HG02884 (cell line): Measurements from ENCODE around the gene OVCA2.

Experiments
- ATAC-seq: cut with Tn5 transposase; IDR thresholded peaks from one replicate; pipeline ENCODE4 v1.9.1; 2021; ENCODE audit warnings: mild to moderate bottlenecking, moderate library complexity; ENCODE audit not compliant: unreplicated experiment

OVCA2 gene

DNA sequence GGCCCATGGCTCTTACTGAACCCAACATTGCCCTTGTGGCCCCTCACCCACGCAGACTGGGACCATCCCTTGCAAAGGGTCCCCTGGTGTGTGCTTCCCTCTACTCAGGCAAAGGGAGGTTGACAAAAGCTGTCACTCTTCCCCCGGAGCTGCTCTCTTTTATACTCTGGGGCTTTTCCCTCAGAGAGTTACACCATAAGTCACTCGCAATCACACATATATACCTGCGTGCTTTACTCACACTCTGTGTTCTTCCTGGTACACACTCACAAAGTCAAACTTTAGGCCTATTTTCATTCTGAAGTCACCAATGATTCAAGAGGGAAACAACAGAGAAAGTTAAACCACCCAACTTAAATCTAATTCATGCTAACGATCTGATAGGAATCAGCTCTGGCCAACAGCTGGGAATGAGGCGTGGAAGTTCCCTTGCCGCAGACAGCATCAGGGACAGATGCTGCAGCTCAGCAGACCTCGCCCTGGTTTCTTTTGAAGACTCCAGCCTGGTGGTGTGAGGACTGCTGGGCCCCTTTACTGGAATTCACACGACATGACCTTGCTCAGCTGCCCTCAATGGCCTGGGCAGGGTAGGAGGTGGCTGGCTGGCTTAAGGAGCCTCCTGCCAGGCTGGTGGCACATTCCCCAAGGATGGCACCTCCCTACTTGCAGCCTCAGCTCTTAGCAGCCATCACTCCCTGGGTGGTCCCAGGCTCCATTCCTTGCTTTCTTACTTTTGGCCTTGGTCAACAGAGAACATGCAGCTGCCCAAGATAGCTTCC, 40.4 kb downstream of the OVCA2 start:
- no peak for ATAC-seq

DNA sequence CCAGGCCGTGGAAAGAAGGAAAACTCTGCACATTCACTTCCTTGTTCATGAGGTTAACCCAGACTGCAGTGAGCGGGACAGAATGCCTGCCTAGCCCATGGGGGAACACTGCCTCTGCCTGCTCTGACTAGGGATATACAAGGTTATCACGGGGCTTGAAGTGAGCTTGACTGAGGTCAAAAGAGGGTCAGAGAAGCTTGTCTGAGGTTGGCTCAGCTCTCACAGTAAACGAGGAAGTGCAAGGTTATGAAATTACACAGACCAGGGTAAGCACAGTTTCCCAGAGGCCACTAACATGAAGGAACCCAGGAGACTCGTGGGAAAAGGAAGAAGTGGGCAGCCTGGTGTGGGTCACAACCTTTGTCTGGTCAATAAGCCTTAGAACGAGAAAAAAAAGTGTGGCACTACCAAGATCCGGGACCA, 41.8 kb downstream of the OVCA2 start:
- no peak for ATAC-seq

DNA sequence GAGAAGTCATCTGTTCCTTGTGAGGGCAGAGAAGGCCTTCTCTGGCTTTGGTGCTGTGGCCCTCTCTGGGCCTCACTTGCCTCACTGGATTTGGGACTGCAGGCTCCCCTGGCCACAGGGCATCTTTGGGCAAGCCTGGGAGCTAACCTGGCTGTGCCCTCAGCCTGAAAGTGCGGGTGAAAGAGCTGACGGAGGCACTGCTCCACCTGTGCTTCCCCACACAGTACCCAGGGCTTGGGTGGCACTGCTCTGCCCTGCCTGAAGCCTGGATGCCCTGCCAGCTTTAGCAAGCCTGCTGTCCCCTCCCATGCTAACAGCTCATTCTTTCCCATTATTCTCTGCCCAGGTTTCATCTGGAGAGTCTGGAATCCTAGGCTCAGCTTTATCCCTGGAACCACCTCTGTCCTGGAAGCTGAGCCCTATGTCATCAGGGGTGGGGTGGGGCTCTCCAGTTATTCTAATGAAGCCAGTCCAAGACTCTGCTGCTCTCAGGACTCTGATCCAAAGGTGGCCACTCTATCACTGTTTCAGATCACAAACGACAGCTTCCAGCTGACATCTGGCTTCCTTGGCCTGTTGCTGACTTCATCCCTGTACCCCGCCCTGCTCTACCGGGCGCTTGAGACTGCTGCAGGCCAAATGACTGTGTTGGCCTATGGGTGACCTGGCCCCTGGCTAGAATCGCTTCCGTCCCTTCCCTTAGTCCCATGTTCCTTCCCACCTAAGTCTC, 42.4 kb downstream of the OVCA2 start:
- no peak for ATAC-seq

DNA sequence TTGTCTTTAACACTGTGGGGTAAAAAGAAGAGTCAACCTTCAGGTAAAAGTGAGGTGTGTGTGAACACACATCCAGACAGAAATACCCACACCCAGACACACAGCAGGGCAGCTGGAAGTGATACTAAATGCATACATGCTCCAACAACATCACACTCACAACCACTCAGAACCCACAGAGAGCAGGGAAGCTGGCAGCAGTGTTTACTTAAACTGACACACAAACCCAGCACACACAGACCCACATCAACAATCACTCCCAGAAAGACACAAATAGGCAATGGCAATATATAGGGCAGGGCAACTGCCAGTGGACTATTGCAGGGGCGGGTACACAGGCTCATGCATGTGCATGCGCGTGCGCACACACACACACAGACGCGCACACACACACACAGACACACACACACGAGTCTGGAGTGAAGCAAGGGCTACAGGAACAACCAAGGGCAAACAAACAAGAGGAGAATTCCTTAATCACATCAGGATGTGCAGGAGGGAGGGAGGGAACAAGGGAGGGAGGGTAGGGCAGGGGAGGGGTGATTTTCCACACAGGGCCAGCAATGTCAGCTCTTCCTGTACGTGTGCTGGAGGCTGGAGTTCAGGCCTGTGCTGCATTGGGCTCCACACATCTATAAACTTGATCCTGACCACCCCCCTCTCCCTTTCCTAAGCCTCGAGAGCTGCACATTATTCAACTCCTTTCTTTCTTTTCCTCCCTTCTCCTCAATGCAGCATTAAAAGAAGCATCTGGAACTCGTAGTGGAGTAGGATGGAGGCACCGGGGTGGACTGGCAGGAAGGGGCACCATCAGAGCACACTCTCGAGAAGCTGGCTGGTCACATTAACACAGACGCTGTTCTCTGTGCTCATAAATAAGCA, 43.2 kb downstream of the OVCA2 start:
- no peak for ATAC-seq

DNA sequence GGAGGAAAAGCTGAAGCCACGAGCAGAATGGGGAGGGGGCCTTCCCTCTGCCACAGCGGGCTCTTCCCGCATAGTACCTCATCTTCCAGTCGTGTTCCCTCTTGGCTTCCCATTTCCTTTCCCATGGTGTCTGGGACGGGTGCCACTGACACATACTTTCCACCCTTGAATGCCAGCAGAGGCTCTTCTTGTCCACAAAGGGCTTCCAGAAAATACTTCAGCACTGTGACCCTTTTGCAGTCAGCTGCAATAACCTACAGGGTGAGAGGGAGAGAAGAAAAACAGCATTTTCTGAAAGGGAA, 43.8 kb downstream of the OVCA2 start:
- no peak for ATAC-seq

- no peak for ATAC-seq
Measured at GRCh38 chr17:2086306-2086705, 44.5 kb downstream of the OVCA2 start.

DNA sequence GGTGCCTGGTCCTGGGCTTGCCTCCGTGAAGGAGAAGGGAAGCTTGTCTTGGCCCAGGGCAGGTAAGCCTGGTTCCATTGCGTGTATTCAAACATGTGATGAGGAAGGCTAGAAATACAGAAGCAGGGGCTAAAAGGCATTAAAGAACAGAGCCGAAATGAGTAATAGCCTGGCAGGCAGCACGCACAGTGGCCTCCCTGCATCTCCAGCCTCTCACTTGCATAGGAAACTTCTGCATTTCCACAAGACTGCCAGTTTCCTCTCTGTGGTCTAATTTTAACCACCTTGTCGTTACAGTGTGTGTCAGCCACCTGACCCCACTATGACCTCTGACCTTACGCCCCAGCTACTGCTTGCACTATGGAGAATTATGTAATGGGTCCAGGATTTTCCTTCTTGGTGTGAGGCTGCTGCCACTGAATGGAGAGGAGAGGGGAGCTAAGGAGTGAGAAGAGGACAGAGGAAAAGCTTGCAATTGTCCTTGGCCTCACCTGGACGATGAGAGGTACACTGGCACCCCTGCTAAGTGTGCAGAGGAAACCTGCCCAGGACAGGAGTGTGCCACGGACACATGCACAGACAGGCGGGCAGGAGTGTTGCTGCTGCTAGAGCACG, 45.9 kb downstream of the OVCA2 start:
- ATAC-seq, result no peak

GRCh38 chr17:2089021-2089422, 47.2 kb downstream of the OVCA2 start:
- peak; percentile 27 for ATAC-seq

DNA sequence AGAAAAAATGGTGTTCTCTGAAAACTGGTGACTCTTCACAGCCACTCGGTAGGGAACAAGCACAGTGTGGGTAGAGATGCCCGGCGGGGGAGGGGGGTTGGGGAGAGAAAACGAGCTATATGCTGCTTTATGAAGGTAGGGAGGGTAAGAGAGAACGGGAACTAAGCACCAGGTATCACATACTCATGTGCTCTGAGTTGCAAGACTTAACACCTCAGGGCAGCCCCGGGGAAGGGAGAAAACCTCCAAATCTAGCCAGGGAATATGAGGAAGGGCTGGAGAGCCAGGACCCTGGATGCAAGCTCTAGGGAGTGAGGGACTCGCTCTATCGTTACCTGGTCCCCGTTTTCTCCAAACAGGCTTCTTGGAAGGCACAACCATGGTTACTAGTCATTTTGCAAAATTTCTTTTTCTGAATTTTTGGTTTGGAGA, 48.4 kb downstream of the OVCA2 start:
- ATAC-seq, result no peak

DNA sequence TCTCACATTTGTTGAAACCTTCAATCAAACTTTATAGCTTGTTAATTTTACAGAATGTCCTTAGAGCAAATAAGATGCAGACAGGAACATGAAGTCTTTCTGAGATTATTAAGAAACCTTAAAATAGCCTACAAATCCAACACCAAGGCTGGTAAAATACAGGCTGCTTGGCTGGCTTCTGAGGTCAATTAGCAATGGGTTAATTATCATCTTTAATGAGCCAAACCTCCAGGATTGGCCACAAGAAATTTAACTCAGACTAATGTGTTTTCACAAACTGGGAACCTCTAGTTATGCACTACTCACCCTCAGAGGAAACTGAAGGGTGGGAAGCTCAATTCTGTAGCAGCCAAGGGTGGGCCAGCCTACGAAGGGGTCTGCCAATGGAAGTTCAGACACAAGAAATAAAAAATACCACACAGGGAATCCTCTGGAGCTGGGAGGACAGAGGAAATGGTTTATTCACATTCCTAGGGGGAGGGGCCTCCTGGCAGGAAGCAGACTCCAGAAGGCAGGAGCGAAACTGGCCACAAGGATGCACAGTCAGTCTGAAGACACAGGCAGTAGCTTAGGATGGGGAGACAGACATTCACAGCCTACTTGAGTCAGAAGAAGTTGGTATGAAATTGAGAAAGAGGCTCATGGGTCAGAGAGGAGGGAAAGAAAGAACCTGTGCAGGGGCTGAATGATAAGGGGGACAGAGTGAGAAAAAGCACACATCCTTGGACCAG, 49.1 kb downstream of the OVCA2 start:
- no peak for ATAC-seq

DNA sequence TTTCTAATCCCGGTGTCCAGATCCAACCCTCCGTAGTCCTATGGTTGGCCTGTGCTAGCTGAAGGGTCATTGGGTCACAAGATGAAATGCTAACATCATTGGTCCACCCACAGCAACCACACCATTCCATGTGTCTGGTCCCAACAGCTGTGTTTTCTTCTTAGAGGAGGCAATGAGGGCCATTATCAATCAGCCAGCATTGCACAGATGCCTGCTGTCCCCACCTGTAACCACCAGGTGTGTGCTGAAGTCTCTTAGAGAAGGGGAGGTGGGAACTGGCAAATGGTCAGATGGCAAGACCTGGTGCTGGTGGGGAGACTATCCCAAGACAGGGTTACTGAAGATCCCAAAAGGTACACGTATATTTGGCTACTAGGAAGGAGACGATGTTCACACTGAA, 50.4 kb downstream of the OVCA2 start:
- no peak for ATAC-seq
